H1 (cell line): ENCODE data around the gene TMEM222. TPM values are rescaled to one million over a fixed set of nuclear protein-coding genes. Genes with fewer than 3 reads are reported as not detected.
A peak's percentile ranks its signal among the peaks of the same experiment; 100 is the strongest.

Source experiments
- CTCF ChIA-PET: fragments of 300-600 bp; sonication (Branson Sonifier 250); formaldehyde crosslinking; loops from one replicate; lab custom pipeline; 2021; ENCODE audit not compliant: partially characterized antibody; lab: Charles Lee
- POLR2A ChIA-PET: fragments of 300-600 bp; sonication (Branson Sonifier 250); formaldehyde crosslinking; loops from one replicate; lab custom pipeline; 2021; ENCODE audit warnings: inconsistent platforms; ENCODE audit not compliant: partially characterized antibody; lab: Charles Lee
- DNase-seq, 2 experiments: peaks; one replicate each; pipeline versions ENCODE4 v3.0.0 to v3.0.0-alpha.2; 2010 to 2022; ENCODE audit warnings: low spot score in 2 of 2, low read depth in 1 of 2, mixed read lengths in 1 of 2
- FAIRE-seq: peaks from 2 replicates; lab custom pipeline; 2011; peaks lifted over from hg19 to GRCh38; lab: Jason Lieb, UNC
- H2AFZ ChIP-seq: 2 replicates; pipeline ENCODE4 v1.8.1; 2012; ENCODE audit warnings: low read length, inconsistent platforms
- H2AK5ac ChIP-seq: 2 replicates; pipeline ENCODE4 v1.6.1; 2013; ENCODE audit warnings: low read depth, low read length
- H2BK120ac ChIP-seq: replicated peaks from 2 replicates; pipeline ENCODE3; 2013; ENCODE audit warnings: low read depth, low read length, inconsistent platforms
- H2BK12ac ChIP-seq: 2 replicates; pipeline ENCODE4 v1.6.1; 2013; ENCODE audit warnings: low read depth, low read length
- H2BK15ac ChIP-seq: 2 replicates; pipeline ENCODE4 v1.6.1; 2013; ENCODE audit warnings: low read length
- H2BK20ac ChIP-seq: 2 replicates; pipeline ENCODE4 v1.6.1; 2013; ENCODE audit warnings: low read length
- H2BK5ac ChIP-seq: 2 replicates; pipeline ENCODE4 v1.6.1; 2013; ENCODE audit warnings: low read depth, low read length
- H3K14ac ChIP-seq: 2 replicates; pipeline ENCODE4 v1.6.1; 2013; ENCODE audit warnings: inconsistent platforms; ENCODE audit not compliant: insufficient read length
- H3K18ac ChIP-seq: 2 replicates; pipeline ENCODE4 v1.6.1; 2013; ENCODE audit warnings: low read length; ENCODE audit errors: extremely low read depth
- H3K23ac ChIP-seq: 2 replicates; pipeline ENCODE4 v1.6.1; 2013; ENCODE audit warnings: inconsistent platforms; ENCODE audit not compliant: insufficient read length
- H3K23me2 ChIP-seq: 2 replicates; pipeline ENCODE4 v1.6.1; 2013; ENCODE audit warnings: low read depth, low read length
- H3K27ac ChIP-seq: 2 replicates; pipeline ENCODE4 v1.6.1; 2011; ENCODE audit warnings: low read depth, low read length, inconsistent platforms
- H3K27me3 ChIP-seq, 4 experiments: replicated peaks in 1 of 4; 1 replicate in 1 of 4; 2 replicates in 3 of 4; pipeline versions ENCODE4 v1.6.1 to v1.8.1; 2011 to 2013; ENCODE audit warnings: low read length in 3 of 4, mild to moderate bottlenecking in 3 of 4, inconsistent platforms in 2 of 4, mixed read lengths in 2 of 4, moderate library complexity in 1 of 4; ENCODE audit not compliant: control insufficient read depth in 3 of 4, insufficient read depth in 3 of 4; ENCODE audit errors: extremely low read depth in 1 of 4
- H3K36me3 ChIP-seq, 4 experiments: 2 replicates each; pipeline versions ENCODE4 v1.6.1 to v1.8.1; 2011 to 2013; ENCODE audit warnings: mild to moderate bottlenecking in 4 of 4, low read length in 3 of 4, moderate library complexity in 2 of 4, control low read depth in 1 of 4, inconsistent platforms in 1 of 4; ENCODE audit not compliant: insufficient read depth in 4 of 4, control insufficient read depth in 2 of 4
- H3K4ac ChIP-seq: replicated peaks from 2 replicates; pipeline ENCODE3; 2013; ENCODE audit warnings: low read length, low read depth, mixed read lengths, inconsistent platforms; ENCODE audit not compliant: insufficient read length
- H3K4me1 ChIP-seq, 4 experiments: replicated peaks in 1 of 4; 1 replicate in 1 of 4; 2 replicates in 3 of 4; pipeline versions ENCODE4 v1.6.1 to v1.8.1; 2011 to 2013; ENCODE audit warnings: low read length in 3 of 4, inconsistent platforms in 2 of 4, mixed read lengths in 1 of 4; ENCODE audit not compliant: insufficient read depth in 4 of 4, control insufficient read depth in 3 of 4
- H3K4me2 ChIP-seq, 2 experiments: 2 replicates each; pipeline versions ENCODE4 v1.6.1 to v1.8.1; 2011 to 2013; ENCODE audit warnings: low read depth in 2 of 2, low read length in 2 of 2, control low read depth in 1 of 2, inconsistent platforms in 1 of 2, mild to moderate bottlenecking in 1 of 2; ENCODE audit not compliant: insufficient read depth in 1 of 2
- H3K4me3 ChIP-seq, 4 experiments: fragments of 200-600, 300-600 bp in 1 of 4; sonication (generic), shearing (Covaris generic), sonication (Bioruptor Twin) in 1 of 4; 2 replicates each; pipeline versions ENCODE4 v1.5.1 to v1.8.1; 2011 to 2016; ENCODE audit warnings: low read length in 4 of 4, low read depth in 3 of 4, control low read depth in 2 of 4, inconsistent platforms in 2 of 4, mild to moderate bottlenecking in 2 of 4, mixed read lengths in 1 of 4, moderate library complexity in 1 of 4; ENCODE audit not compliant: insufficient read depth in 2 of 4; ENCODE audit errors: extremely low read depth in 1 of 4
- H3K56ac ChIP-seq: replicated peaks from 2 replicates; pipeline ENCODE3; 2013; ENCODE audit warnings: low read depth, mild to moderate bottlenecking, mixed read lengths, low read length, inconsistent platforms; ENCODE audit not compliant: insufficient read length
- H3K79me1 ChIP-seq: 2 replicates; pipeline ENCODE4 v1.6.1; 2013; ENCODE audit warnings: low read depth, low read length, control low read depth
- H3K79me2 ChIP-seq, 2 experiments: 2 replicates each; pipeline versions ENCODE4 v1.6.1 to v1.8.1; 2012 to 2013; ENCODE audit warnings: low read length in 2 of 2, mild to moderate bottlenecking in 2 of 2, inconsistent platforms in 1 of 2; ENCODE audit not compliant: insufficient read depth in 2 of 2, control insufficient read depth in 1 of 2
- H3K9ac ChIP-seq, 4 experiments: replicated peaks in 1 of 4; 1 replicate in 1 of 4; 2 replicates in 3 of 4; pipeline versions ENCODE4 v1.6.1 to v1.8.1; 2011 to 2013; ENCODE audit warnings: low read depth in 3 of 4, low read length in 3 of 4, control low read depth in 2 of 4, mild to moderate bottlenecking in 2 of 4, moderate library complexity in 2 of 4, inconsistent platforms in 1 of 4; ENCODE audit errors: extremely low read depth in 1 of 4
- H3K9me3 ChIP-seq, 2 experiments: 2 replicates each; pipeline versions ENCODE4 v1.6.1 to v1.8.1; 2012 to 2013; ENCODE audit warnings: mild to moderate bottlenecking in 2 of 2, moderate library complexity in 2 of 2, control low read depth in 1 of 2, inconsistent platforms in 1 of 2, low read depth in 1 of 2, low read length in 1 of 2, mixed read lengths in 1 of 2; ENCODE audit not compliant: insufficient read depth in 2 of 2
- H4K20me1 ChIP-seq, 2 experiments: replicated peaks in 1 of 2; 2 replicates each; pipeline versions ENCODE3 to v1.8.1; 2011 to 2013; ENCODE audit warnings: inconsistent platforms in 2 of 2, low read length in 2 of 2, mild to moderate bottlenecking in 1 of 2; ENCODE audit not compliant: insufficient read depth in 2 of 2, control insufficient read depth in 1 of 2
- H4K5ac ChIP-seq: 2 replicates; pipeline ENCODE4 v1.6.1; 2013; ENCODE audit warnings: low read length, low read depth, mixed read lengths, inconsistent platforms; ENCODE audit not compliant: insufficient read length
- H4K8ac ChIP-seq: 2 replicates; pipeline ENCODE4 v1.8.0; 2013; ENCODE audit warnings: mild to moderate bottlenecking, moderate library complexity, low read length, inconsistent platforms; ENCODE audit not compliant: insufficient read depth; ENCODE audit errors: extremely low read depth
- H4K91ac ChIP-seq: replicated peaks from 2 replicates; pipeline ENCODE3; 2013; ENCODE audit warnings: low read length, mixed read lengths, inconsistent platforms; ENCODE audit not compliant: insufficient read length
- BCL11A ChIP-seq, 2 experiments: IDR thresholded peaks; one replicate each; pipeline ENCODE4 v1.6.1; 2011; ENCODE audit warnings: low read depth in 2 of 2, low read length in 2 of 2, mild to moderate bottlenecking in 2 of 2
- BRCA1 ChIP-seq: IDR thresholded peaks from 2 replicates; pipeline ENCODE4 v1.6.1; 2012; ENCODE audit warnings: low read depth, low read length, improper control_type of control experiment
- CTBP2 ChIP-seq: IDR thresholded peaks from 2 replicates; pipeline ENCODE4 v1.7.0; 2011; ENCODE audit warnings: borderline replicate concordance, mild to moderate bottlenecking, moderate library complexity, mixed read lengths, low read length; ENCODE audit not compliant: insufficient read depth, insufficient read length
- EGR1 ChIP-seq: IDR thresholded peaks from 2 replicates; pipeline ENCODE4 v1.6.1; 2011; ENCODE audit warnings: low read depth, low read length, borderline replicate concordance
- PHF8 ChIP-seq: fragments of 200-600 bp; sonication (generic); conservative IDR thresholded peaks from 2 replicates; pipeline ENCODE4 v1.7.1; 2012; ENCODE audit warnings: low read depth, mild to moderate bottlenecking, inconsistent platforms, low read length, moderate library complexity
- RAD21 ChIP-seq, 2 experiments: IDR thresholded peaks in 1 of 2; conservative IDR thresholded peaks in 1 of 2; 2 replicates each; pipeline ENCODE4 v1.6.1; 2011; ENCODE audit warnings: low read depth in 2 of 2, low read length in 2 of 2, improper control_type of control experiment in 1 of 2, inconsistent platforms in 1 of 2, mild to moderate bottlenecking in 1 of 2, moderate library complexity in 1 of 2
- SP2 ChIP-seq: IDR thresholded peaks from 2 replicates; pipeline ENCODE4 v1.6.1; 2012; ENCODE audit warnings: mild to moderate bottlenecking, low read length, inconsistent platforms
- SRF ChIP-seq: IDR thresholded peaks from 2 replicates; pipeline ENCODE4 v1.6.1; 2011; ENCODE audit warnings: mild to moderate bottlenecking, low read depth, low read length, moderate library complexity
- WGBS, 2 experiments: shearing (Covaris generic) in 1 of 2; methylation state at CpG; one replicate each; pipeline versions ENCODE4 v1.1.6 to v1.1.7; 2013 to 2015; ENCODE audit warnings: low lambda C conversion rate in 2 of 2, mixed read lengths in 2 of 2, inconsistent platforms in 1 of 2, low coverage in 1 of 2, missing lambda C conversion rate in 1 of 2; ENCODE audit not compliant: insufficient replicate concordance in 2 of 2, insufficient coverage in 1 of 2, insufficient read length in 1 of 2; ENCODE audit errors: extremely low coverage in 1 of 2, missing lambda C conversion rate in 1 of 2; 5-methylcytosine and 5-hydroxymethylcytosine counted together
- polyA plus RNA-seq, 7 experiments: library from polyadenylated mRNA; depleted of rRNA in 3 of 7; stranded (reverse) in 5 of 7; unstranded in 2 of 7; fragments of >200 nt in 5 of 7; fragments of 200-250 nt in 2 of 7; gene quantifications; 1 replicate in 5 of 7; 2 replicates in 1 of 7; 4 replicates in 1 of 7; pipeline versions ENCODE4 v1.2.1 to v1.2.3, GENCODE V29; 2011 to 2013; ENCODE audit warnings: missing spikeins in 2 of 7, mixed read lengths in 2 of 7
- total RNA-seq: library from RNA; stranded (reverse); fragmentation: NEBNext Ultra II Directional; extraction: Animal tissue kit (Norgen Biotek cat#: 25700); gene quantifications from 2 replicates; pipeline ENCODE4 v1.2.1, GENCODE V29; 2021
- TF ChIP-seq, protein P1 (sequence below): IDR thresholded peaks from 2 replicates; pipeline ENCODE4 v1.6.1; 2011; ENCODE audit warnings: low read length, improper control_type of control experiment

Gene TMEM222
- total and polyA plus RNA-seq, 2 of the 8 experiments (the other 6 are each of a cell fraction or from before 2014, with no cell fraction given), result 27.0 to 51.8 TPM

DNA sequence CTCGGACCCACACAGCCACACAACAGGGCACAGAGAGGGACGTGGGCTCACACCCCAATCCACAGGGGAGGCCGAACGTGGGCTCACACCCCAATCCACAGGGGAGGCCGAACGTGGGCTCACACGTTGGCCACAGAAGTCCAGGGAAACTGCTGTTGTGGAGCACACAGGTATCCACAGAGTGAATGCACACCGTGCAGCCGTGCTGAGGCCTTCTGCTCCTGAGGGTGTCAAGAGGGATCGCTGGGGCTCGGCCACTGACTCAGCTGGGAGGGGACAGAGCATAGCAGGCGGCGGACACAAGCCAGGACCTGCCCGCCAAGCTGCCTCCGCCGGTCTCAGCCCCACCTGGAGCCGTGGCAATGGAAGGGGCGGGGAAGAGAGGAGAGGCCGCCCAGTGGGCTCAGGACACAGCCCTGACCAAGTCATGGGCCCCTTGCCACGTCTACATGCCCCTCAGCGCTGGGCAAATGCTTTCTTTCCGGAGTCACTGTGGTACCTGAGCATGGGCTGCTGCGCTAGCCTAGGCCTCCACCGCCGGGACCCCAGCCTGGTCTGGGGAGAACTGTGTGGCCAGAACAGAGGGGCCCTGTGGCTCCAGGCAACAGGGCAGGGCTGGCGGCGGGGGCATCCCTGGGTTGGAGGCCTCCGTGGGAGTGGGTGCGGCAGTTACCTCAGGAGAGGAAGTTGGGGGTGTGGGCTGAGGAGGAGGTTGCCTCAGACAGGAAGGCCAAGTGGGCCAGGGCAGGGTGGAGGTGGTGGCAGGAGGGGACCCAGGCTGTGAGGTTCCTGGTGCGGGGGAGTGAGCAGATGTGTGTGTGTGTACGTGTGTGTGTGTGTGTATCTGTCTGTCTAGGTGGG, 21.0 kb downstream of the TMEM222 start:
- H4K20me1 ChIP-seq, result peaks cover 2 to 9% of the 10 kb centered on the region in 2 experiments
- 0 out of 8 replicates have a peak, but pooled peaks cover 0 to 3% (median 0%) of the 10 kb centered on the region in 4 experiments for H3K36me3 ChIP-seq
- peaks cover 0 to 25% (median 20%) of the 10 kb centered on the region in 4 experiments; a peak in 6 of 7 replicates for H3K4me1 ChIP-seq
- H2BK20ac ChIP-seq, result peak overlapping the region; percentile 83
- H2AFZ ChIP-seq, result no peak overlapping the region
- peaks cover 6% of the 10 kb centered on the region; the same call in 1 of the 2 replicates for H3K23me2 ChIP-seq
- no peaks in the 10 kb centered on the region for H3K79me1 ChIP-seq
- H3K4me2 ChIP-seq, result peak overlapping the region; percentile 78 to 94
- H3K9me3 ChIP-seq, result no peaks in the 10 kb centered on the region
- peak overlapping the region; percentile 99; the same call in 1 of the 2 replicates for H2BK15ac ChIP-seq
- H2BK120ac ChIP-seq, result no peak overlapping the region
- H4K5ac ChIP-seq, result peak overlapping the region; percentile 29
- H3K27me3 ChIP-seq, result peaks cover 0 to 2% (median 0%) of the 10 kb centered on the region in 4 experiments; a peak in 1 of 7 replicates
- 83% methylated on average over 23 of the region's 31 CpGs; no CpG with 5 or more reads in 1 of the 2 experiments for WGBS, 2 experiments
- H3K23ac ChIP-seq, result no peak overlapping the region
- ChIA-PET POLR2A (interaction anchor here (0.9 to 3.2 kb wide), 9 partner anchors 8 to 54 kb away, joined by 3 to 14 read pairs (median 6); partner anchors contain the start of gene TMEM222), CTCF (interaction anchor here (0.6 to 17.0 kb wide), 16 partner anchors 8 to 299 kb away, joined by 3 to 321 read pairs (median 5); no protein-coding TSS in a partner anchor)
- FAIRE-seq (no peak), DNase-seq (no peak)
- peak overlapping the region; percentile 48 for H4K91ac ChIP-seq
- H3K4ac ChIP-seq, result peak overlapping the region; percentile 54
- H3K4me3 ChIP-seq, result peak overlapping the region in 1 of 4 experiments; percentile 59; a peak in 1 of 8 replicates
- H4K8ac ChIP-seq, result peak overlapping the region; percentile 62
- peak overlapping the region; percentile 96 for H3K18ac ChIP-seq
- peak overlapping the region; percentile 76; the same call in 1 of the 2 replicates for H2BK5ac ChIP-seq
- H3K27ac ChIP-seq, result no peak overlapping the region
- H2AK5ac ChIP-seq, result peak overlapping the region; percentile 86
- H3K79me2 ChIP-seq, result peaks cover 0 to 3% of the 10 kb centered on the region in 2 experiments; a peak in 1 of 4 replicates
- H3K56ac ChIP-seq, result no peak overlapping the region
- H3K9ac ChIP-seq, result peak overlapping the region in 1 of 4 experiments; percentile 13; a peak in 1 of 7 replicates
- H3K14ac ChIP-seq, result no peak overlapping the region
- peak overlapping the region; percentile 92; the same call in 1 of the 2 replicates for H2BK12ac ChIP-seq
- TF ChIP-seq SP2 (no peak), RAD21 (IDR thresholded peaks at IDR 0.05 in 1 of 2, conservative IDR thresholded peaks at IDR 0.05 in 1 of 2; ENCODE audit: low read depth in 2 of 2, low read length in 2 of 2) (no peak), BRCA1 (no peak), SRF (no peak), PHF8 (no peak), EGR1 (no peak), CTBP2 (no peak), BCL11A (IDR thresholded peaks at IDR 0.05; ENCODE audit: low read depth in 2 of 2, low read length in 2 of 2) (no peak)
- TF ChIP-seq, protein P1, sequence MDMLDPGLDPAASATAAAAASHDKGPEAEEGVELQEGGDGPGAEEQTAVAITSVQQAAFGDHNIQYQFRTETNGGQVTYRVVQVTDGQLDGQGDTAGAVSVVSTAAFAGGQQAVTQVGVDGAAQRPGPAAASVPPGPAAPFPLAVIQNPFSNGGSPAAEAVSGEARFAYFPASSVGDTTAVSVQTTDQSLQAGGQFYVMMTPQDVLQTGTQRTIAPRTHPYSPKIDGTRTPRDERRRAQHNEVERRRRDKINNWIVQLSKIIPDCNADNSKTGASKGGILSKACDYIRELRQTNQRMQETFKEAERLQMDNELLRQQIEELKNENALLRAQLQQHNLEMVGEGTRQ, result no peak
